Panc1 (cell line): ENCODE data around the gene ERICH3.

Experiments
- POLR2AphosphoS5 ChIP-seq: IDR thresholded peaks from 2 replicates; pipeline ENCODE4 v1.6.1; 2012; ENCODE audit warnings: mild to moderate bottlenecking, low read depth, low read length, moderate library complexity
- TF ChIP-seq, protein P1 (sequence below): fragments of 450-650 bp; IDR thresholded peaks from 2 replicates; pipeline ENCODE4 v1.5.1; 2017; ENCODE audit warnings: mild to moderate bottlenecking
- TF ChIP-seq, protein P2 (sequence below), 2 experiments: IDR thresholded peaks; 2 replicates each; pipeline ENCODE4 v1.6.1; 2011 to 2012; ENCODE audit warnings: low read depth in 2 of 2, control low read depth in 1 of 2, low read length in 1 of 2, mild to moderate bottlenecking in 1 of 2, moderate library complexity in 1 of 2; ENCODE audit not compliant: insufficient read depth in 1 of 2

DNA sequence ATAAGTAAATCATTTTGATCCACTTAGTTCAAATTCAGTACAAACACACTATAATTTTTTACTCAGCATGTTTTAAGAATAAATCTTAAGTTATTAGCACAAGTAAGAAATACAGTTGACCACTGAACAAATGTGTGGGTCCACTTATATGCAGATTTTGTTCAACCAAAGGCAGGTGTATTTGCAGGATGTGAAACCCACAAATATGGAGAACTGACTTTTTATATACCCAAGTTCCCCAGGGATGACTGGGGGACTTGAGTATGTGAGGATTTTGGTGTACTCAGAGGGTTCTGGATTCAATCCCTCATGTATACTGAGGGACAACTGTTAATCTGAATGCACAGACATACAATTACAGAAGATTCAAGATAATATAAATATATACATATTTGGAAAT lies 25.7 kb upstream of the ERICH3 start:
- TF ChIP-seq, protein P1, sequence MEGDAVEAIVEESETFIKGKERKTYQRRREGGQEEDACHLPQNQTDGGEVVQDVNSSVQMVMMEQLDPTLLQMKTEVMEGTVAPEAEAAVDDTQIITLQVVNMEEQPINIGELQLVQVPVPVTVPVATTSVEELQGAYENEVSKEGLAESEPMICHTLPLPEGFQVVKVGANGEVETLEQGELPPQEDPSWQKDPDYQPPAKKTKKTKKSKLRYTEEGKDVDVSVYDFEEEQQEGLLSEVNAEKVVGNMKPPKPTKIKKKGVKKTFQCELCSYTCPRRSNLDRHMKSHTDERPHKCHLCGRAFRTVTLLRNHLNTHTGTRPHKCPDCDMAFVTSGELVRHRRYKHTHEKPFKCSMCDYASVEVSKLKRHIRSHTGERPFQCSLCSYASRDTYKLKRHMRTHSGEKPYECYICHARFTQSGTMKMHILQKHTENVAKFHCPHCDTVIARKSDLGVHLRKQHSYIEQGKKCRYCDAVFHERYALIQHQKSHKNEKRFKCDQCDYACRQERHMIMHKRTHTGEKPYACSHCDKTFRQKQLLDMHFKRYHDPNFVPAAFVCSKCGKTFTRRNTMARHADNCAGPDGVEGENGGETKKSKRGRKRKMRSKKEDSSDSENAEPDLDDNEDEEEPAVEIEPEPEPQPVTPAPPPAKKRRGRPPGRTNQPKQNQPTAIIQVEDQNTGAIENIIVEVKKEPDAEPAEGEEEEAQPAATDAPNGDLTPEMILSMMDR: no peak
- TF ChIP-seq, protein P2, sequence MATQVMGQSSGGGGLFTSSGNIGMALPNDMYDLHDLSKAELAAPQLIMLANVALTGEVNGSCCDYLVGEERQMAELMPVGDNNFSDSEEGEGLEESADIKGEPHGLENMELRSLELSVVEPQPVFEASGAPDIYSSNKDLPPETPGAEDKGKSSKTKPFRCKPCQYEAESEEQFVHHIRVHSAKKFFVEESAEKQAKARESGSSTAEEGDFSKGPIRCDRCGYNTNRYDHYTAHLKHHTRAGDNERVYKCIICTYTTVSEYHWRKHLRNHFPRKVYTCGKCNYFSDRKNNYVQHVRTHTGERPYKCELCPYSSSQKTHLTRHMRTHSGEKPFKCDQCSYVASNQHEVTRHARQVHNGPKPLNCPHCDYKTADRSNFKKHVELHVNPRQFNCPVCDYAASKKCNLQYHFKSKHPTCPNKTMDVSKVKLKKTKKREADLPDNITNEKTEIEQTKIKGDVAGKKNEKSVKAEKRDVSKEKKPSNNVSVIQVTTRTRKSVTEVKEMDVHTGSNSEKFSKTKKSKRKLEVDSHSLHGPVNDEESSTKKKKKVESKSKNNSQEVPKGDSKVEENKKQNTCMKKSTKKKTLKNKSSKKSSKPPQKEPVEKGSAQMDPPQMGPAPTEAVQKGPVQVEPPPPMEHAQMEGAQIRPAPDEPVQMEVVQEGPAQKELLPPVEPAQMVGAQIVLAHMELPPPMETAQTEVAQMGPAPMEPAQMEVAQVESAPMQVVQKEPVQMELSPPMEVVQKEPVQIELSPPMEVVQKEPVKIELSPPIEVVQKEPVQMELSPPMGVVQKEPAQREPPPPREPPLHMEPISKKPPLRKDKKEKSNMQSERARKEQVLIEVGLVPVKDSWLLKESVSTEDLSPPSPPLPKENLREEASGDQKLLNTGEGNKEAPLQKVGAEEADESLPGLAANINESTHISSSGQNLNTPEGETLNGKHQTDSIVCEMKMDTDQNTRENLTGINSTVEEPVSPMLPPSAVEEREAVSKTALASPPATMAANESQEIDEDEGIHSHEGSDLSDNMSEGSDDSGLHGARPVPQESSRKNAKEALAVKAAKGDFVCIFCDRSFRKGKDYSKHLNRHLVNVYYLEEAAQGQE (IDR thresholded peaks at IDR 0.05; ENCODE audit: insufficient read depth in 1 of 2, low read depth in 2 of 2, low read length in 1 of 2): no peak
- TF ChIP-seq POLR2AphosphoS5: no peak
